RPMI7951 (cell line): ENCODE measurements around the gene DGKA. TPM values are rescaled to one million over a fixed set of nuclear protein-coding genes. Genes with fewer than 3 reads are reported as not detected.

ENCODE experiments used
- DNase-seq: peaks from one replicate; pipeline ENCODE4 v3.0.0-alpha.2; 2012; ENCODE audit warnings: low read depth
- total RNA-seq: library from RNA; depleted of rRNA; stranded (reverse); fragments of >200 nt; shearing (Covaris generic); gene quantifications from 2 replicates; pipeline ENCODE4 v1.2.3, GENCODE V29; 2014

The DGKA gene
- total RNA-seq, 1 experiment from 2014 or later = 16.9 TPM

DNA sequence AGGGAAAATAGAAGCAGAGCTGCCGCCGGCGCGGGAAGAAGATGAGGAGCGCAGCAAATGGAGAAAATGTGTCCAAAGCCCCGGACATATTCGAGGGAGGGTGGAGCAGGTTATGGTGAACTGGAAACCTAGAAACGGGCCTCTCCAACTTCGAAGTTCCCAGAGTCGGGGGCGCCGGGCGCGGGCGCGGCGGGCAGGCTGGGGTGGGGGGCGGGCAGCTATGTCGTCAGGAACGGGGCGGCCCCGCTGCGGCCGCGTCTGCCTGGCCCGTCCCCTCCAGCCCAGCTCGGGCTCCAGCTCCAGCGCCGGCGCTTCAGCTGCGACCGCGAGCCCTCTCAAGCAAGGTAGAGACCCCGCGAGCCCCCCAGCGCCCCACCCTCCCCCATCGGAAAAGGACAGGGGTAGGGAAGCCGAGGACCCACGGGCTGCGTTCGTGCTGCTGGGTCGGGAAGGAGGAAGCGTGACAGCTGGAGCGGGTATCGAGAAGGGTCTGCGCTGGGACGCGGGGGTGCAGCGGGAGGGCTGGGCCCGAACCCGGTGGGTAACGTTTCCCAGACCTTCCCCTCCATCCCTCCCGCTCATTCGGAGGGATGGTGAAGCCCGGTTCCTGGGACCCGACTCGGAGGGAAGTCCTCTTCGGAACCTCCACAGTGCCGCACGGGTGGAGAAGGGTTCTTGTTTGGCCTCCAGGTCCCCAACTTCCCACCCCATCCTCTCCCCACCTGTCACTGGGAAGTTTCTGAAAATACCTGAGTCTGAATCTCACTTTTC is 1.0 kb downstream of the DGKA start:
- peak; percentile 40 for DNase-seq

DNA sequence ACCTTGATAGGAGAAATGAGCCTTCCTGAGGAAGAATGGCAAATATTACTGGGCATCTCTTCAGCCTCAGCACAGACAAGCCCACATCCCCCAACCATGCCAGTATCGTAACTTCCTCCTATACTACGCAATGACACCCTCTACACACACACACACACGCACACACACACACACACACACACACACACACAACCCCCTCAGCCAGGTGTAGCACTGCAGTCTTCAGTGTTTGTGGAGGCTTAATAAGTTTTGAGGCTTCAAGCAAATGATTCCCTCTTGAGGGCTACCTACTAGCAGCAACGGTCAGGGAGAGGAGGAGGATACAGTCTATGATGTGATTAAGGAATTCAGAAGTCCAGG is 1.6 kb downstream of the DGKA start:
- DNase-seq = no peak

DNA sequence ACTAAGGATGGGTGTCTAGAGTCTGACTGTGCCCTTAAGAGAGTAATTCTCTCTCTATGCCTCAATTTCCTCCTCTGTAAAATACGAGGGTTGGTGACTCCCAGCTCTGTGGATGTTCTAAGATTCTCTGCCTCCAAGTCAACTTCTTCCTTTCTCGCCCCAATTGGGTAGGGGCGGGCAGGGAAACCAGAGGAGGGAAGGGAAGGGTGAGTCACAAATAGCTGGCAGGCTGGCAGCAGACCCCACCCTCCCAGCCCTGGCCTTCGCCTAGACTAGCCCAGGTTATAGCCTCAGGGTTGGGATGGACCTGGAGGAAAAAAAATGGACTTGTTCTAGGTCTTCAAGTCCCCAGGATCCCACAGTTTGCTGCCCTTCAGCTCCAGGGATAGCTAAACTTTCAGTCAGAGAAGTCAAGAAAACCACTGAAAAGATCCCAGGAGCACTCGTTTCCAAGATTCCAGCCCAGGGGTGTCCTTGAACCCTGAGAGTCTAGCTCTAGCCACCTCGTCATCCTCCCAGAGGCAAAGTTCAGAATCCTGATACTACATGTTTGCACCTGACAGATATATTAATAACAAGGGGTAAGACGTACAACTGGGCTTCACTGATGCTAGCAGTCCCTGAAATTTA is 2.3 kb downstream of the DGKA start:
- DNase-seq = peak; percentile 63

- no peak for DNase-seq
These were observed 3.1 kb downstream of the DGKA start for GRCh38 chr12:55933799-55934742.

DNA sequence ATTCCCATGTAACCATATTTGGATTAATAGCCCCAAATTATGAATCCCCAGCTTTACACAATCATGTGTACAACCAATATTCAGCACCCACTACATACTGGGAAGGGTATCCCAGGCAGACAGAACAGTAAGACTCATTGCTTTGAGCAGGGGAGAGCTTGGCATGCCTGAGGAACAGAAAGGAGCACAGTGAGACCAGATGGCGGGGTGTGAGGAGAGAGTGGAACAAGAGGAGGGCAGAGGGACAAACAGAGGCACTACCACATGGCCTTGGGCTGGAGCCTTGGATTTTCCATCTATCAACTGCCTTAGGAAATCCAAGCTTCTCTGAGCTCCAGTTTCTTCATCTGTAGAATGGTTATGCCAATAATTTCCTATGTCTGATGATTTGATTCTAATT is 3.8 kb downstream of the DGKA start:
- DNase-seq = no peak

- DNase-seq = no peak
These were observed 4.8 kb downstream of the DGKA start for GRCh38 chr12:55935738-55936151.

- no peak for DNase-seq
These were observed 7.0 kb downstream of the DGKA start for GRCh38 chr12:55937981-55938380.

DNA sequence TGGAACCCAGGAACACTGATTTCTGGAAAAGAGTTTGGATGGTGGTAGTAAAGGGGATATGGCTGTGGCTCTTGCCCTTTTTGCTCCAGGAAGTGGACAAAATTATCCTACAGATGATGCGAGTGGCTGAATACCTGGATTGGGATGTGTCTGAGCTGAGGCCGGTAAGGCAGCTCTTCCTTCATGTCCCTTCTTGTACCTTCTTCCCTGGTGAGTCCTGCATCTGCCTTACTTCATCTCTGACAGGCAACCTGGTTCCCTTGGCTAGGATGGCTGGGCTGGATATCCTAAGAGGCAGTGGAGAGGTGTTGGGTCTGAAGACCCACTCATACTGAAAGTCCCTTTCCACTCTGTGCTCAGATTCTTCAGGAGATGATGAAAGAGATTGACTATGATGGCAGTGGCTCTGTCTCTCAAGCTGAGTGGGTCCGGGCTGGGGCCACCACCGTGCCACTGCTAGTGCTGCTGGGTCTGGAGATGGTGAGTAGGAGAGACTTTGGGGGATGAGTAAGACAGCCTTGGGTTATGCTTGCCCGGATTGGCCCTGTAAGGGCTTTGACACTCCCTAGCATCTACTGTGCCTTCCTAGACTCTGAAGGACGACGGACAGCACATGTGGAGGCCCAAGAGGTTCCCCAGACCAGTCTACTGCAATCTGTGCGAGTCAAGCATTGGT is 8.0 kb downstream of the DGKA start:
- DNase-seq = no peak

- peak; percentile 73 for DNase-seq
These were observed 9.2 kb downstream of the DGKA start for GRCh38 chr12:55940065-55940732.

GRCh38 chr12:55942055-55942454 is 11.1 kb downstream of the DGKA start:
- no peak for DNase-seq

GRCh38 chr12:55942577-55943136 is 11.7 kb downstream of the DGKA start:
- no peak for DNase-seq

GRCh38 chr12:55946553-55946952 is 15.6 kb downstream of the DGKA start:
- DNase-seq = no peak

- no peak for DNase-seq
These were observed 24.4 kb downstream of the DGKA start for GRCh38 chr12:55955344-55955743.

DNA sequence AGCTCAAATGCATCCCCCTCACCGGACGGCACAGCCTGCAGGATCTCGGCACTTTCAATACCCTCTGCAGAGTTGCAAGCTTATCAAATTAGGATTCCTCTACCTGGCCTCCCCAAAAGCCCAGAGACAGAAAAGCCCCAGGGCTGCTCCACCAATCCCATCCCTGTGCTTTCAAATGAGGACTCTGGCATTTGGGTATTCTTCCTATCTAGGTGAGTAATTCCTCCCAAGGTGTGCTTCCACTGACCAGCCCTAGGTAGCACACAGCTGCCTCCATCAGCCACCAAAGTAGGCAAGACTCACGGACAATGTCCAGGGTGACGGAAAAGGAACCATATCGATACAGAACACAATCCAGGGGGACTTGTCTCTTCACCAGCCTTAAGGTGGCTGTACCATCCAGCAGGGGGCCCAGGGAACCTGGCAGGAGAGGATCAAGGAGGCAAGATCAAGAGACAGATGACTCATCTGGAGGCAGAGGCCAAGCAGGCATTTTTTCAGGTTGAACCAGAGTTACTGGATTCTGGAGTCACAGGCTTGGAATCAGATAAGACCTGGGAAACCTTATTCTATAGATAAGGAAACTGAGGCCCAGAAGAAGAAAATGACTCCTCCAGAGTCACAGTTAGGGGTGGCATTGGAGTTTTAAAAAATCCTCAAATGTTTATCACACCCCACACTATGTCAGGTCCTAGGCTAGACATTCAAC is 25.0 kb downstream of the DGKA start:
- peak; percentile 54 for DNase-seq

DNA sequence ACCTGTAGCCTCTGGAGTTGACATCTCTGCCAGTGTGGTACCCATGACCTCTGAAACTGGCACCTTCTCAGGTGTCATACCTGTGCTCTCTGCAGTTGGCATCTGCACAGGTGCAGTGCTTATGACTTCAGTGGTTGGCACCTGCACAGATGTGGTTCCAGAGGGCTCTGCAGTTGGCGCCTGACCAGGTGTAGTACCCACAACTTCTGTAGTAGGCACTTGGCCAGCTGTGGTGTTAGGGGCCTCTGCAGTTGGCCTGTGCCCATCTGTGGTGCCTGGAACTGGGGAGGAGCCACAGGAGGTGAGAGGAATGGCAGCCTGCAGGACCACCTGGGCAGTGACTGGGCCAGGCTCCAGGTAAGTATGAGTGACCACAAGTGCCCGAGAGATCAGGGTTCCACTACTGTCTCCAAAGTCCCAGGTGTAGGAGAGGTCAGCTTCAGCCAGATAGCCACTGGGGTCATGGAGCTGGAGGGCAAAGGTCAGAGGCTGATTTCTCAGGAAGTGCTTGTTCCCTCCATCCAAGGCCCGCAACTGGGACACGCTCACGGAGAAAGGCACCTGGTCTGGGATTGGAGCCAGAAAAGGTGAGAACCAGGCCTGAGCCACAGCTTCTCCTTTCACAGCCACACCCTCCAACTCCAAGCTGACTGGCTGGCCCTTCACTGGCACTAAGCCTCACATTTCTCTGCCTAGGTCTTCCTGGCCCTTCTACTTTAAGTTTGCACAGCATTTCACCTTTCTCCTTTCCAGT is 26.3 kb downstream of the DGKA start:
- no peak for DNase-seq

GRCh38 chr12:55963760-55964159 is 32.8 kb downstream of the DGKA start:
- DNase-seq = no peak

GRCh38 chr12:55965240-55965639 is 34.3 kb downstream of the DGKA start:
- no peak for DNase-seq

- peak; percentile 16 for DNase-seq
These were observed 35.0 kb downstream of the DGKA start, which contains the start of gene PMEL for GRCh38 chr12:55965941-55966407. TSS of gene PMEL (minus strand) at chr12:55966042. CDS start at chr12:55966011, 31 bp downstream.
